Measurements from ENCODE around the gene PPM1L. TPM values are rescaled to one million over a fixed set of nuclear protein-coding genes. Genes with fewer than 3 reads are reported as not detected.
"Not testable (repeated sequence)": the region's sequence is repeated elsewhere in the genome, so short reads cannot be mapped to it uniquely, and the experiment has no call there.

The PPM1L gene
- total RNA-seq (ENCODE audit: unreplicated experiment) = 12.2 TPM
- long read RNA-seq, partial matches to known transcripts = 0 of 2 reads
- long read RNA-seq, other reads (novel, unspliced or antisense) = 2 of 2 reads

GRCh38 chr3:160755776-160756304 is at the start of gene PPM1L:
PPM1L (plus strand) TSS chr3:160756231.
- Mint-ChIP-seq H3K9me3 (ENCODE audit: unreplicated experiment) (no peaks in the 10 kb centered on the region), H3K4me3 (ENCODE audit: unreplicated experiment) (peak within 1 kb of the TSS; percentile 97), H3K36me3 (ENCODE audit: low read depth, unreplicated experiment) (peaks cover 8% of the 10 kb centered on the region), H3K27me3 (ENCODE audit: unreplicated experiment) (peaks cover 11% of the 10 kb centered on the region), H3K27ac (ENCODE audit: unreplicated experiment) (peak within 1 kb of the TSS; percentile 64), H3K4me1 (ENCODE audit: unreplicated experiment) (peaks cover 24% of the 10 kb centered on the region)
- DNase-seq (ENCODE audit: low spot score) = peak; percentile 61
- TF ChIP-seq CTCF (IDR thresholded peaks at IDR 0.05; ENCODE audit: unreplicated experiment) = no peak

GRCh38 chr3:160707187-160707794 is 48.7 kb upstream of the PPM1L start:
- Mint-ChIP-seq H3K9me3 (ENCODE audit: unreplicated experiment) (no peaks in the 10 kb centered on the region), H3K36me3 (ENCODE audit: low read depth, unreplicated experiment) (no peaks in the 10 kb centered on the region), H3K27ac (ENCODE audit: unreplicated experiment) (no peak overlapping the region), H3K4me1 (ENCODE audit: unreplicated experiment) (no peaks in the 10 kb centered on the region), H3K4me3 (ENCODE audit: unreplicated experiment) (no peak overlapping the region), H3K27me3 (ENCODE audit: unreplicated experiment) (no peaks in the 10 kb centered on the region)
- no peak for TF ChIP-seq CTCF (IDR thresholded peaks at IDR 0.05; ENCODE audit: unreplicated experiment)
- DNase-seq (ENCODE audit: low spot score) = peak; percentile 34

GRCh38 chr3:160709477-160710182 is 46.4 kb upstream of the PPM1L start:
- Mint-ChIP-seq H3K27ac (ENCODE audit: unreplicated experiment) (no peak overlapping the region), H3K27me3 (ENCODE audit: unreplicated experiment) (no peaks in the 10 kb centered on the region), H3K4me1 (ENCODE audit: unreplicated experiment) (no peaks in the 10 kb centered on the region), H3K4me3 (ENCODE audit: unreplicated experiment) (no peak overlapping the region), H3K36me3 (ENCODE audit: low read depth, unreplicated experiment) (no peaks in the 10 kb centered on the region), H3K9me3 (ENCODE audit: unreplicated experiment) (no peaks in the 10 kb centered on the region)
- DNase-seq (ENCODE audit: low spot score) = no peak
- no peak for TF ChIP-seq CTCF (IDR thresholded peaks at IDR 0.05; ENCODE audit: unreplicated experiment)

- not testable (repeated sequence) for H3K4me3 Mint-ChIP-seq (ENCODE audit: unreplicated experiment); H3K9me3 Mint-ChIP-seq (ENCODE audit: unreplicated experiment); DNase-seq (ENCODE audit: low spot score); H3K36me3 Mint-ChIP-seq (ENCODE audit: low read depth, unreplicated experiment); H3K4me1 Mint-ChIP-seq (ENCODE audit: unreplicated experiment); H3K27me3 Mint-ChIP-seq (ENCODE audit: unreplicated experiment); H3K27ac Mint-ChIP-seq (ENCODE audit: unreplicated experiment)
Measured at GRCh38 chr3:160713144-160713543, 42.9 kb upstream of the PPM1L start.

GRCh38 chr3:160719710-160720109 is 36.3 kb upstream of the PPM1L start:
- no peaks in the 10 kb centered on the region for H3K36me3 Mint-ChIP-seq (ENCODE audit: low read depth, unreplicated experiment)
- no peak for TF ChIP-seq CTCF (IDR thresholded peaks at IDR 0.05; ENCODE audit: unreplicated experiment)
- no peaks in the 10 kb centered on the region for H3K4me1 Mint-ChIP-seq (ENCODE audit: unreplicated experiment)
- H3K9me3 Mint-ChIP-seq (ENCODE audit: unreplicated experiment) = no peaks in the 10 kb centered on the region
- H3K27me3 Mint-ChIP-seq (ENCODE audit: unreplicated experiment) = no peaks in the 10 kb centered on the region
- DNase-seq (ENCODE audit: low spot score) = no peak
- no peak overlapping the region for H3K27ac Mint-ChIP-seq (ENCODE audit: unreplicated experiment)
- no peak overlapping the region for H3K4me3 Mint-ChIP-seq (ENCODE audit: unreplicated experiment)

All from endothelial cell (in vitro differentiated cells).